Central memory CD8-positive, alpha-beta T cell (primary cell): ENCODE measurements around the gene PAF1.

Experiments used
- ATAC-seq: fragments of 150-1000 bp; cut with Tn5 transposase; replicated peaks from 2 replicates; pipeline ENCODE4 v1.10.0; 2022; ENCODE audit warnings: mild to moderate bottlenecking, moderate FRiP score, moderate number of reproducible peaks; ENCODE audit not compliant: poor library complexity, severe bottlenecking; ENCODE audit errors: extremely low read depth
- DNase-seq, 2 donors: peaks; one replicate each; pipeline ENCODE4 v3.0.0; 2021; ENCODE audit warnings: low spot score in 2 of 2
- H3K27ac Mint-ChIP-seq: one replicate; pipeline ENCODE4 v1.8.0; 2022; ENCODE audit warnings: low read depth, mild to moderate bottlenecking, moderate library complexity, mixed read lengths
- H3K27me3 Mint-ChIP-seq: one replicate; pipeline ENCODE4 v1.8.0; 2022; ENCODE audit warnings: mixed read lengths
- H3K36me3 Mint-ChIP-seq: one replicate; pipeline ENCODE4 v1.8.0; 2022; ENCODE audit warnings: mild to moderate bottlenecking, moderate library complexity, mixed read lengths; ENCODE audit not compliant: insufficient read depth
- H3K4me1 Mint-ChIP-seq: one replicate; pipeline ENCODE4 v1.8.0; 2022; ENCODE audit warnings: mixed read lengths
- H3K4me3 Mint-ChIP-seq: one replicate; pipeline ENCODE4 v1.8.0; 2022; ENCODE audit warnings: mild to moderate bottlenecking, moderate library complexity, mixed read lengths
- H3K9me3 Mint-ChIP-seq: one replicate; pipeline ENCODE4 v1.8.0; 2022; ENCODE audit warnings: mixed read lengths

Gene PAF1

DNA sequence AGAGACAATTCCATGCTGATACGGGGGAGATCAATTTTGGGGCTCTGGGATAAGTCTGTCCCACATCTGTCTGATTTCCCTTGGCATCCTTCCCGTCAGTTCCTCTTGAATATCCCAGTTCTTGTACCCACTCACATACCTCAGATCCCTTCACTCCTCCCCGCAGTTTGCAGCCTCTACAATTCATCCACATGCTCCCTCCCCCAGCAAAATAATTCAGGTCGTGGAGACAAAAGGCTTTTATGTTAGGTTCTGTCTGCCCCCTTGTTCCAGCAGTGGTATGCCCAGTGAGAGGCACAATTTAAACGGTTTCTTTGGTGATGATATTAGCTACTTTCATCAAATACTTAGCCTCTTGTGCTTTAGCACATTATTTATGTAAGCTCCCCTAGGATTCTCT, 35.3 kb upstream of the PAF1 start:
- ATAC-seq (no peak), DNase-seq (no peak)
- H3K4me3 Mint-ChIP-seq: no peak overlapping the region
- no peaks in the 10 kb centered on the region for H3K9me3 Mint-ChIP-seq
- peaks cover 20% of the 10 kb centered on the region for H3K36me3 Mint-ChIP-seq
- no peaks in the 10 kb centered on the region for H3K27me3 Mint-ChIP-seq
- H3K4me1 Mint-ChIP-seq: peaks cover 14% of the 10 kb centered on the region
- H3K27ac Mint-ChIP-seq: peak overlapping the region; percentile 0

DNA sequence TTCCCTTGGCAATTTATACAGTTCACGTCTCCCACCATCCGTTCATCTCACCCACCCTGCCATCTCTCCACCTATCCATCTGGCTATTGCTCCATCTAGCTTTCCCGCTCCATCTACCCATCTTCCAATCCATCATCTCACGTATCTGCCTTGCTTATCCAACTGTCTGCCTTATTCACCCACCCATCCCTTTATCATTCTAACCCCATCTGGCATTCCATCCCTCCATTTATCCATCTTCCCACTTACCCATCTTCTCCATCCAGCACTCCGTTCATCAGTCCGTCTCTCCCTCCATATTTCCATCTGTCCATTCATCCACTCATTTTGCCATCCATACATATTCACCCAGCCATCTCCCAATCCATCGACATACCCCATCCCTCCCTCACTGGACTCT, 34.8 kb upstream of the PAF1 start:
- no peak for ATAC-seq
- no peaks in the 10 kb centered on the region for H3K9me3 Mint-ChIP-seq
- DNase-seq: no peak
- peaks cover 10% of the 10 kb centered on the region for H3K4me1 Mint-ChIP-seq
- H3K4me3 Mint-ChIP-seq: no peak overlapping the region
- H3K27ac Mint-ChIP-seq: peak overlapping the region; percentile 0
- peaks cover 19% of the 10 kb centered on the region for H3K36me3 Mint-ChIP-seq
- no peaks in the 10 kb centered on the region for H3K27me3 Mint-ChIP-seq

DNA sequence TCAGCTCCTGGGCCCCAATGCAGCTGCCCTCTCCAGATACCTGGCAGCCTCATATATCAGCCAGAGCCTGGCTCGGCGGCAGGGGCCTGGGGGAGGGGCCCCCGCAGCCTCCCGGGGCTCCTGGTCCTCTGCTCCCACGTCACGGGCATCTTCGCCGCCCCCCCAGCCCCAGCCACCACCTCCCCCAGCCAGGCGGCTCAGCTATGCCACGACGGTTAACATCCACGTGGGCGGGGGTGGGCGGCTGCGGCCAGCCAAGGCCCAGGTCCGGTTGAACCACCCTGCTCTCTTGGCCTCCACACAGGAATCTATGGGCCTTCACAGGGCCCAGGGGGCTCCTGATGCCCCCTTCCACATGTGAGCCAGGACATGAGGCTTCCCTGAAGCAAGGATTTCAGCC, 34.0 kb upstream of the PAF1 start:
- DNase-seq (no peak), ATAC-seq (no peak)
- Mint-ChIP-seq H3K27me3 (no peaks in the 10 kb centered on the region), H3K4me3 (no peak overlapping the region), H3K27ac (no peak overlapping the region), H3K9me3 (no peaks in the 10 kb centered on the region), H3K4me1 (peaks cover 6% of the 10 kb centered on the region), H3K36me3 (peaks cover 19% of the 10 kb centered on the region)

DNA sequence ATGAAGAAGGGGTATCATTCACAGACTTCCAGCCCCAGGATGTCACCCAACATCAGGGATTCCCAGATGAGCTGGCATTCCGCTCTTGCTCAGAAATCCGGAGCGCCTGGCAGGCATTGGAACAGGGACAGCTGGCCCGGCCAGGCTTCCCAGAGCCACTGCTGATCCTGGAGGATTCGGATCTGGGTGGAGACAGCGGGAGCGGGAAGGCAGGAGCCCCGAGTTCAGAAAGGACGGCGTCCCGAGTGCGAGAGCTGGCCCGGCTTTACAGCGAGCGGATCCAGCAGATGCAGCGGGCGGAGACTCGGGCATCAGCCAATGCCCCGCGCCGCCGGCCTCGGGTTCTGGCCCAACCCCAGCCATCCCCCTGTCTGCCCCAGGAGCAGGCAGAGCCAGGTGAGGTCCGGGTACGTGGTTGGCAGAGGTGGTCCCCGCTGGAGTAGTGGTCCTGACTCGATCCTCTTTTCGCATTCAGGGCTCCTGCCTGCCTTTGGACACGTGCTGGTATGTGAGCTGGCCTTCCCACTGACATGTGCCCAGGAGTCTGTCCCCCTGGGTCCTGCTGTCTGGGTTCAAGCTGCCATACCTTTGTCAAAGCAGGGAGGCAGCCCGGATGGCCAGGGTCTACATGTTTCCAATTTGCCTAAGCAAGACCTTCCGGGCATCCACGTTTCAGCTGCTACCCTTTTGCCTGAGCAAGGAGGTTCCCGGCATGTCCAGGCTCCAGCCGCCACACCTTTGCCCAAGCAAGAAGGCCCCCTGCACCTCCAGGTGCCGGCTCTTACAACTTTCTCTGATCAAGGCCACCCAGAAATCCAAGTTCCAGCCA, 32.6 kb upstream of the PAF1 start:
- ATAC-seq (no peak), DNase-seq (no peak)
- Mint-ChIP-seq H3K4me3 (no peak overlapping the region), H3K27ac (no peak overlapping the region), H3K36me3 (peaks cover 26% of the 10 kb centered on the region), H3K4me1 (peaks cover 6% of the 10 kb centered on the region), H3K9me3 (no peaks in the 10 kb centered on the region), H3K27me3 (no peaks in the 10 kb centered on the region)

DNA sequence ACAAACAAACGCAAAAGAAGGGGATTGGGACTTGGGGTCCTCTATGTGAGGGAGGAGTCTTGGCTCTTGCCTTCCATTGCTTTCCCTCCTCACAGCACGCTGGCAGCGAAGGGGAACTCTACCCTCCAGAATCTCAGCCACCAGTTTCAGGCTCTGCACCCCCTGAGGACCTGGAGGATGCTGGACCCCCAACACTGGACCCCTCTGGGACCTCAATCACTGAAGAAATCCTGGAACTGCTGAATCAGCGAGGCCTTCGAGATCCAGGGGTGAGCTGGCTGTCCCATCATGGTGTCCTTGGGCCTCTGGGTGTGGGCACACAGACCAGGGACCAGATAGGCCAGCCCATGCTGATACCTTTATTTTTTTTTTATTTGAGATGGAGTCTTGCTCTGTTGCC, 31.1 kb upstream of the PAF1 start:
- no peak overlapping the region for H3K4me3 Mint-ChIP-seq
- no peak for ATAC-seq
- H3K4me1 Mint-ChIP-seq: peaks cover 6% of the 10 kb centered on the region
- no peaks in the 10 kb centered on the region for H3K27me3 Mint-ChIP-seq
- peaks cover 29% of the 10 kb centered on the region for H3K36me3 Mint-ChIP-seq
- H3K9me3 Mint-ChIP-seq: no peaks in the 10 kb centered on the region
- no peak overlapping the region for H3K27ac Mint-ChIP-seq
- no peak for DNase-seq

DNA sequence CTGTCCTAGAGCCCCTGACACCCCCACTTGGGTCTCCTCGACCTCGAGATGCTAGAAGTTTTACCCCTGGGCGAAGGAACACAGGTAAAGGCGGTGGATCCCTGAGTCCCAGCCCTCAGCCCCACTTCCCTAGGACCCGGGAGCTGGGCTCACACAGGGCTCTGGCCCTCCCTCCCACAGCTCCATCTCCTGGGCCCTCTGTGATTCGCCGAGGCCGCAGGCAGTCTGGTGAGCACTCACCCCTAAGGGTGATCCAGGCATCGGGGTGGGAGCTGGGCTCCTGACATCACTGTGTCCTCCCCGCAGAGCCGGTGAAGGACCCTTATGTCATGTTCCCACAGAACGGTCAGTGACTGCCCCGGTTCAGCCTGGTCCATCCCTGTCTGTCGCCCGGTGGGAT, 29.9 kb upstream of the PAF1 start:
- no peak for ATAC-seq
- peaks cover 30% of the 10 kb centered on the region for H3K36me3 Mint-ChIP-seq
- H3K27ac Mint-ChIP-seq: no peak overlapping the region

DNA sequence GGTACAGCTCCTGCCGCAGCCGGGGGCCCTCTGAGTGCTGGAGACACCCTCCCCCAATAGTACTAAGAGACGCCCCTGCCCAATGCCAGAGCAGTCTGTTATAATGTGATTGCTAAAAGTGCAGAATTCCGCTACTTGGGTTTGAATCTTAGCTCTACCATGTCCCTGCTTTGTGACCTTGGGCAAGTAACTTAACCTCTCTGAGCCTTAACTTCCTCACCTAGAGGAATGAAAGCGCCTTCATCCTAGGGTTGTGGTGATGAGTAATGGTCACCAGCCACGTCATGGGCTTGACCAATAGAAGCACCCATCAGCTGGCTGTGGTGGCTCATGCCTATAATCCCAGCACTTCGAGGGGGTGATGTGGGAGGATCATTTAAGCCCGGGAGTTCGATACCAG, 28.1 kb upstream of the PAF1 start:
- no peak for ATAC-seq
- H3K4me3 Mint-ChIP-seq: no peak overlapping the region
- no peaks in the 10 kb centered on the region for H3K9me3 Mint-ChIP-seq
- H3K27me3 Mint-ChIP-seq: no peaks in the 10 kb centered on the region
- no peak overlapping the region for H3K27ac Mint-ChIP-seq
- H3K36me3 Mint-ChIP-seq: peaks cover 33% of the 10 kb centered on the region
- peaks cover 8% of the 10 kb centered on the region for H3K4me1 Mint-ChIP-seq
- DNase-seq: no peak

More for the DNA sequence above, 29.9 kb upstream of the PAF1 start:
- DNase-seq: no peak
- Mint-ChIP-seq H3K4me3 (no peak overlapping the region), H3K4me1 (peaks cover 6% of the 10 kb centered on the region), H3K27me3 (no peaks in the 10 kb centered on the region), H3K9me3 (no peaks in the 10 kb centered on the region)

DNA sequence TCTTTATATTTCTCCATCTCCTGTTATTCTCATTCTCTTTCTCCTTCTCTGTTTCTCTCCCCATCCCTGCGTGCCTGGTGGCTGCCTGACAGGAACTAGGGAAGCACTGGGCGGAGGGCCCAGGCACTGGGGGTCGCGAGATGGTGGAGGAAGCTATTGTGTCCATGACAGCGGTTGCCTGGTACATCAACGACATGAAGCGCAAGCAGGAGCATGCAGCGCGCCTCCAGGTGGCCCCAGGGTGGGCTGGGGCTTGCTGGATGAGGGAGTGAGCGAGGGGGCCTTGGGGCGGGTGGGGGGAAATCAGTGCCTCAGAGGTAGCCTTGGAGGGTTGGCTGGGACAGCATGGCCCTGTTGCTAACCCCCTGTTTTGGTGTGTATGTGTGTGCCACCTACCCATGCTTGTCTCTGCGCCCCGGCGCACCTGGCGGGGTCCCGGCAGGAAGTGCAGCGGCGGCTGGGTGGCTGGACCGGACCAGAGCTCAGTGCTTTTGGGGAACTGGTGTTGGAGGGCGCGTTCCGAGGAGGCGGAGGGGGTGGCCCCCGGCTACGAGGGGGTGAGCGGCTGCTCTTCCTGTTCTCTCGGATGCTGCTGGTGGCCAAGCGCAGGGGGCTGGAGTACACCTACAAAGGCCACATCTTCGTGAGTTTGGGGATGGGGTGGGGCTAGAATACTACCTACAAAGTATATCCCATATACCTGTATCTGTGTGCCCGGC, 26.7 kb upstream of the PAF1 start:
- peaks cover 34% of the 10 kb centered on the region for H3K36me3 Mint-ChIP-seq
- no peaks in the 10 kb centered on the region for H3K9me3 Mint-ChIP-seq
- H3K4me3 Mint-ChIP-seq: no peak overlapping the region
- ATAC-seq (no peak), DNase-seq (no peak)
- no peak overlapping the region for H3K27ac Mint-ChIP-seq
- peaks cover 14% of the 10 kb centered on the region for H3K4me1 Mint-ChIP-seq
- no peaks in the 10 kb centered on the region for H3K27me3 Mint-ChIP-seq

DNA sequence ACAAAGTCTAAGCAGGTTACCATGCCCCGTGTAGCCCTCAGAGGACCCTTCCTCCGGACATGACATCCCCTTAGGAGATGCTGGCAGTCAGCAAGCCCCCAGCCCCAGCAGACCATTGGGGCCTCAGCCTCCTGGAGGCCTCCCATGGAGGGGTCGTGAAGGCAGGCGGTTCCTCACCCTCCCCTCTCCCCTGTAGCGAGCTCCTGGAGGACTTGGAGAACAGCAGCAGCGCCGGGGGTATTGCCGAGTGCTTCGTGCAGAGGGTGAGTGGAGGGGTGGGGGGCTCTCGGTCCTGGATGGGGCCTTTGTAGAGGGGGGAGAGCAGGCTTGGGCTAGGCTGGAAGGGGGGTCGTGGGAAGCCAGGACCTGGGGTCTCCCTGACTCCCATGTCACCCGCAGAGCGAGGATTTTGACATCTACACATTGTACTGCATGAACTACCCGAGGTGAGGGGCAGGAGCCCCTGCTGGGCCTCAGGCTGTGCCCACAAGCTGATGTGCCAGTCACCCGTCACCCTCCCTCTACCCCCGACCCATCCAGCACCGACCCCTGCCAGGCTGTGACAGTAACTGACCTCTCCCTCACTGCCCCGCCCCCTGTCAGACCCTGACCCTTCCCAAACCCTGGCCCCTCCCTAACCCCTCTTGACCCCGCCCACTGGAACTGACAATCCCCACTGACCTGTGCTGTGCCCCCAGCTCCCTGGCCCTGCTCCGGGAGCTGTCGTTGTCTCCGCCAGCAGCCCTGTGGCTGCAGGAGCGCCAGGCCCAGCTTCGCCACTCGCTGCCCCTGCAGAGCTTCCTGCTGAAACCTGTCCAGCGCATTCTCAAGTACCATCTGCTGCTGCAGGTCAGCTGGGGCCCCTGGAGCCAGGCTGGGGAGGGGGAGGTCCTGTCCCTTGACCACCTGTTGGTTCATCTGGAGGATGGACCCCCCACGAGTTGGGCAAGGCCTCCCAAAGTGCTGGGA, 25.5 kb upstream of the PAF1 start:
- no peaks in the 10 kb centered on the region for H3K27me3 Mint-ChIP-seq
- H3K4me3 Mint-ChIP-seq: no peak overlapping the region
- peaks cover 42% of the 10 kb centered on the region for H3K36me3 Mint-ChIP-seq
- peaks cover 5% of the 10 kb centered on the region for H3K9me3 Mint-ChIP-seq
- H3K4me1 Mint-ChIP-seq: peaks cover 23% of the 10 kb centered on the region
- H3K27ac Mint-ChIP-seq: no peak overlapping the region
- DNase-seq (no peak), ATAC-seq (no peak)

DNA sequence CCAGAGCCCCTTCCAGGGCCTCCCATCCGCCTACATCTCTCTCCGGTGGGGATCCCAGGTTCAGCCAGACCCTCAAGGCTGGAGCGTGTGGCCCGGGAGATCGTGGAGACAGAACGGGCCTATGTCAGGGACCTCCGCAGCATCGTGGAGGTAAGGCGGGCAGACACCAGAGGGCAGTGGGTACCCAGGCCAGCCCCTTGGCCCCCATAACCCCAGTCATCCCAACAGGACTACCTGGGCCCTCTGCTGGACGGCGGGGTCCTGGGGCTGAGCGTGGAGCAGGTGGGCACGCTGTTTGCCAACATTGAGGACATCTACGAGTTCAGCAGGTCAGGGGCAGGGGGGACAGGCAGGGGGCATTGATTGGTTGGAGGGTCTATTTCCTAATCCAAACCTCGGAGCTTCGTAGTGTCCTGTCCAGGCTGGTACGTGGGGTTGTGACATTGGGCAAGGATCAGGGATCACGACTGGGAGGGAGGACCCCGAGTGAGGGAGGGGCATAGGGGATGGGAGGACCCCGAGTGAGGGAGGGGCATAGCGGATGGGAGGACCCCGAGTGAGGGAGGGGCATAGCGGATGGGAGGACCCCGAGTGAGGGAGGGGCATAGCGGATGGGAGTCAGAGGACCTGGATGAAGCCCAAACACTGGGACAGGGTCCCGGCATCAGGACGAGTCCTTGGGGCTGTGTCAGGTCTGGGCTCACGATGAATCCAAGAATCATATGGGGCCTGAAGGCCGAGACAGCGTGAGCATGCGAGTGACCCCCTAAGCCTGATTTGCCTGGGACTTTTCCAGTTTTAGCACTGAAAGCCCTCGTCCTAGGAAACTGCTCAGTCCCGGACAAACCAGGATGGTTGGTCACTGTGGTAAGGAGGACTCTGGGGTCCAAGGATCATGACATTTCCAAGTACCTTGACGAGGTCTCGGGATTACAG, 24.5 kb upstream of the PAF1 start:
- Mint-ChIP-seq H3K4me1 (peaks cover 34% of the 10 kb centered on the region), H3K27me3 (no peaks in the 10 kb centered on the region), H3K36me3 (peaks cover 47% of the 10 kb centered on the region), H3K9me3 (peaks cover 5% of the 10 kb centered on the region), H3K27ac (peak overlapping the region; percentile 90), H3K4me3 (peak overlapping the region; percentile 25)
- ATAC-seq (no peak), DNase-seq (no peak)

DNA sequence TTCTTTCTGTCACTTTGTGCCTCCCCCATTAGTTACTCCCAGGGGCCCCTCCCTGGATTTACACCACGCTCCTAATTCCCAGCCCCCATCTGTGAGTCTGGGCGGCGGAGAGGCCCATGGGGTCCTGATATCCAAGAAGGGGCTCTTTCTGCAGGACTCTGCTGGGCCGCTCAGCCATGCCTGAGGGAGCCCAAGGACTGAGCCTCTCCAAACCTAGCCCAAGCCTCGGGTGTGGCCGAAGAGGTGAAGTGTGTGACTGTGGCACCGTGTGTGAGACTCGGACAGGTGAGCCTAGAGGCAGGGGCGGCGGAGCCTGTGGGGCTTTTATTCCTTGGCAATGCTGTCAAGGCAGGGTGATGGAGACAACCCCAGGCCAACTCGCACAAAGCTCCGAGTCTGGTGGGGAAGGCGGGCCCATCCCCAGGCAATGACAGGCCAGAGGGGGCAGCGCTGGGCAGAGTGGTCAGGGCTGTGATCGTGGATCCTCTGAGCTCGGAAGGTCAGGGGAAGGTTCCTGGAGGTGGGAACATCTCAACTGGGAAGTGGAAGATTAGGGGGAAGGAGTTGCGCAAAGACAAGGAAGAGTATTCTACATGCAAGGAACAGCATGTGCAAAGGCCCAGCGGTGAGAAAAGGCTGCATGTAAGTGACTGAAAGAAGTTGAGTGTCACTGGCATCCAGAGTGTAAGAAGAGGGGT, 23.2 kb upstream of the PAF1 start:
- no peaks in the 10 kb centered on the region for H3K27me3 Mint-ChIP-seq
- H3K4me1 Mint-ChIP-seq: peaks cover 44% of the 10 kb centered on the region
- H3K4me3 Mint-ChIP-seq: peak overlapping the region; percentile 80
- H3K36me3 Mint-ChIP-seq: peaks cover 54% of the 10 kb centered on the region
- ATAC-seq: no peak
- peak overlapping the region; percentile 100 for H3K27ac Mint-ChIP-seq
- peaks cover 5% of the 10 kb centered on the region for H3K9me3 Mint-ChIP-seq
- DNase-seq: no peak
